ENCODE measurements around the gene SPTSSB.

The SPTSSB gene

DNA sequence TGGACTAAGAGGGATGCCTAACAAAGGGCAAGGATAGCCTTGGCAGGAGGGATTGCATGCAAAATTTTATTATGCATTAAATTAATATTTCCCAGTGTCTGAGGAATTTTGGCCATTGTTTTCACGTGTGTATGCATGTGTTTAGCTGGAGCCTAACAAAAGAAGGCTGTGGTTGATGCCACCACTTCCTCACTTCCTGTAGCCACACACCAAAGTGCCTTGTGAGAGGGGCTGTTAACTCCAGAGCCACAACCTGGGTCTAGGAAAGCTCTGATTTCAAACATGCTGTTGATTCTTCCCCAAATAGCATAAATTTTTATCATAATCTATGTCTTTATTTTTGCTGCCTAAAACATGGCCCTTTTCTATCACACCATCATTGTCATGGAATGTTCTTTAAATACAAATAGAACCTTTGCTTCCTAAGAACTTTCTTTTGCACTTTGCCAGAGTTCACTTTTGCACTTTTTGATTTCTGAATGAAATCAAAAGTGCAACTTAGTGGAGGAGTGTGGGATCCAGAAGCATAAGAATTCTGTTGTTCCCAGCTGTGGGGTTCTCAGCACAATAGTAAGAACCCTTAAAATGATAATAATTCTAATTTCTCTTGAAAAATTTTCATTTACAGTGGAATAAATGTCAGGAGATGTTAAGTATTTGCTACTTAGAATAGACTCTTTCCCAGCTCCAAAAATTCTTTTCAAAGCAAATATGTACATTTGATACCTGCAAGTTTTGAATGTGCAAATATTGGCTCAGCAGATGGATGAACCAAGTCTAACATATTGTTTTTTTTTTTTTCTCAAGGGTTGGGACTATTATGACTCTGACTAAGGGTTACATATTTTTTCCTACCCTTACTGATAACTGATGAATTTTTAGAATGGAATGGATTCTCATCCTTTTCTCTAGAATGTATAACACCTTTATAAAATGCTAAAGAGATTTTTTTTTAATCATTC, 35.6 kb upstream of the SPTSSB start:
- no peaks in the 10 kb centered on the region for H3K27me3 ChIP-seq (ENCODE audit: control insufficient read depth, insufficient read depth, low read length)
- no peak overlapping the region for H3K4me3 ChIP-seq (ENCODE audit: low read depth, low read length)
- no peaks in the 10 kb centered on the region for H3K36me3 ChIP-seq (ENCODE audit: control insufficient read depth, insufficient read depth, low read length)
- no peaks in the 10 kb centered on the region for H3K9me3 ChIP-seq (ENCODE audit: control insufficient read depth, insufficient read depth, low read length)
- no peaks in the 10 kb centered on the region for H3K4me1 ChIP-seq (ENCODE audit: control insufficient read depth, insufficient read depth, low read length)
- no peak overlapping the region for H3K9ac ChIP-seq (ENCODE audit: low read depth, low read length)

GRCh38 chr3:161405836-161406235, 34.5 kb upstream of the SPTSSB start:
- Histone ChIP-seq H3K9me3 (ENCODE audit: control insufficient read depth, insufficient read depth, low read length) (no peaks in the 10 kb centered on the region), H3K9ac (ENCODE audit: low read depth, low read length) (no peak overlapping the region), H3K36me3 (ENCODE audit: control insufficient read depth, insufficient read depth, low read length) (no peaks in the 10 kb centered on the region), H3K4me1 (ENCODE audit: control insufficient read depth, insufficient read depth, low read length) (no peaks in the 10 kb centered on the region), H3K27me3 (ENCODE audit: control insufficient read depth, insufficient read depth, low read length) (no peaks in the 10 kb centered on the region), H3K4me3 (ENCODE audit: low read depth, low read length) (no peak overlapping the region)

GRCh38 chr3:161405087-161405486, 33.8 kb upstream of the SPTSSB start:
- Histone ChIP-seq H3K9me3 (ENCODE audit: control insufficient read depth, insufficient read depth, low read length) (no peaks in the 10 kb centered on the region), H3K4me3 (ENCODE audit: low read depth, low read length) (no peak overlapping the region), H3K4me1 (ENCODE audit: control insufficient read depth, insufficient read depth, low read length) (no peaks in the 10 kb centered on the region)

DNA sequence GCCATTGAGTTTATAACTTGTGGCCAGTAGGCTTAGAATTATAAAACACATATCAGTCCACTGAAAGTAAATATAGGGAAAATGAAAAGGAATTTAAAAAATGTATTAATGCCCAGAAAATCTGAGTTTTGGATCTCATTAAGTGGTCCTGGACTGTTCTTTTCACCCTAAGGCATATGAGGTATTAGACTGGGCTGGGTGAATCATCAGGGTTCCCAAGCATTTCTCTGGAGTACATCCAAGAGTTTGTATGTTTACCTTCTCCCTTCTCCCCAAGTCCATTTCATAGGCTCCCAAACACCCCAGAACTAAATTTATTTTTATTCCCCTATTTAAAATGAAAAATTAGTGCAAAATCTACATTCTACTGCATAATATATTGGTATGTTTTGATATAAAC, 31.9 kb upstream of the SPTSSB start:
- no peak overlapping the region for H3K9ac ChIP-seq (ENCODE audit: low read depth, low read length)
- H3K9me3 ChIP-seq (ENCODE audit: control insufficient read depth, insufficient read depth, low read length): no peaks in the 10 kb centered on the region
- H3K36me3 ChIP-seq (ENCODE audit: control insufficient read depth, insufficient read depth, low read length): no peaks in the 10 kb centered on the region
- H3K27me3 ChIP-seq (ENCODE audit: control insufficient read depth, insufficient read depth, low read length): no peaks in the 10 kb centered on the region
- no peak overlapping the region for H3K4me3 ChIP-seq (ENCODE audit: low read depth, low read length)
- no peaks in the 10 kb centered on the region for H3K4me1 ChIP-seq (ENCODE audit: control insufficient read depth, insufficient read depth, low read length)

More at GRCh38 chr3:161405087-161405486, 33.8 kb upstream of the SPTSSB start:
- Histone ChIP-seq H3K9ac (ENCODE audit: low read depth, low read length) (no peak overlapping the region), H3K27me3 (ENCODE audit: control insufficient read depth, insufficient read depth, low read length) (no peaks in the 10 kb centered on the region), H3K36me3 (ENCODE audit: control insufficient read depth, insufficient read depth, low read length) (no peaks in the 10 kb centered on the region)

DNA sequence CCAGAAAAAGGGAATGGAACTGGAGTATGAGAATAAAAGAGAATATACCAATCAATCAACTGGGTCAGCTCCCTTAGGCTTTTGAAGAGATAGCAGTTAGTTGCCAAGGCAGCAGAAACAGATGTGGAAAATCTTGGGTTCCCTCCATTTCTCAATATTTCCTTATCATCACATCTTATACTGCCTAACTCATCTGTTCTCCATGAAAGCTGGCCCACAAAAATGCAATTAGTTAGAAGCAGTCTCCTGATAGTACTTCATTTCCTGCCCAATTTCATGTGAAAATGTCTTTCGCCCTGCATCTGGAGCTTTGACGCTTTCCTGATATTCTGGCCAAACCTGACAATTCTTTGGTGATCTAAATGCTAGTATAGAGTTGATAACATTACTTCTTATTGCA, 30.1 kb upstream of the SPTSSB start:
- H3K9ac ChIP-seq (ENCODE audit: low read depth, low read length): no peak overlapping the region
- no peaks in the 10 kb centered on the region for H3K27me3 ChIP-seq (ENCODE audit: control insufficient read depth, insufficient read depth, low read length)
- no peak overlapping the region for H3K4me3 ChIP-seq (ENCODE audit: low read depth, low read length)

GRCh38 chr3:161400650-161401049, 29.3 kb upstream of the SPTSSB start:
- Histone ChIP-seq H3K4me3 (ENCODE audit: low read depth, low read length) (no peak overlapping the region), H3K9me3 (ENCODE audit: control insufficient read depth, insufficient read depth, low read length) (no peaks in the 10 kb centered on the region), H3K4me1 (ENCODE audit: control insufficient read depth, insufficient read depth, low read length) (no peaks in the 10 kb centered on the region), H3K27me3 (ENCODE audit: control insufficient read depth, insufficient read depth, low read length) (no peaks in the 10 kb centered on the region), H3K9ac (ENCODE audit: low read depth, low read length) (no peak overlapping the region), H3K36me3 (ENCODE audit: control insufficient read depth, insufficient read depth, low read length) (no peaks in the 10 kb centered on the region)

More for the DNA sequence above, 30.1 kb upstream of the SPTSSB start:
- Histone ChIP-seq H3K9me3 (ENCODE audit: control insufficient read depth, insufficient read depth, low read length) (no peaks in the 10 kb centered on the region), H3K36me3 (ENCODE audit: control insufficient read depth, insufficient read depth, low read length) (no peaks in the 10 kb centered on the region), H3K4me1 (ENCODE audit: control insufficient read depth, insufficient read depth, low read length) (no peaks in the 10 kb centered on the region)

GRCh38 chr3:161395115-161396012, 24.0 kb upstream of the SPTSSB start:
- H3K9me3 ChIP-seq (ENCODE audit: control insufficient read depth, insufficient read depth, low read length): no peaks in the 10 kb centered on the region
- H3K36me3 ChIP-seq (ENCODE audit: control insufficient read depth, insufficient read depth, low read length): no peaks in the 10 kb centered on the region
- H3K4me1 ChIP-seq (ENCODE audit: control insufficient read depth, insufficient read depth, low read length): no peaks in the 10 kb centered on the region
- no peaks in the 10 kb centered on the region for H3K27me3 ChIP-seq (ENCODE audit: control insufficient read depth, insufficient read depth, low read length)
- no peak overlapping the region for H3K4me3 ChIP-seq (ENCODE audit: low read depth, low read length)
- H3K9ac ChIP-seq (ENCODE audit: low read depth, low read length): no peak overlapping the region

GRCh38 chr3:161393803-161394202, 22.5 kb upstream of the SPTSSB start:
- Histone ChIP-seq H3K9me3 (ENCODE audit: control insufficient read depth, insufficient read depth, low read length) (no peaks in the 10 kb centered on the region), H3K4me3 (ENCODE audit: low read depth, low read length) (no peak overlapping the region), H3K27me3 (ENCODE audit: control insufficient read depth, insufficient read depth, low read length) (no peaks in the 10 kb centered on the region), H3K4me1 (ENCODE audit: control insufficient read depth, insufficient read depth, low read length) (no peaks in the 10 kb centered on the region), H3K36me3 (ENCODE audit: control insufficient read depth, insufficient read depth, low read length) (no peaks in the 10 kb centered on the region), H3K9ac (ENCODE audit: low read depth, low read length) (no peak overlapping the region)

GRCh38 chr3:161393310-161393709, 22.0 kb upstream of the SPTSSB start:
- H3K27me3 ChIP-seq (ENCODE audit: control insufficient read depth, insufficient read depth, low read length): no peaks in the 10 kb centered on the region
- H3K36me3 ChIP-seq (ENCODE audit: control insufficient read depth, insufficient read depth, low read length): no peaks in the 10 kb centered on the region
- H3K4me3 ChIP-seq (ENCODE audit: low read depth, low read length): no peak overlapping the region
- H3K9ac ChIP-seq (ENCODE audit: low read depth, low read length): no peak overlapping the region
- H3K9me3 ChIP-seq (ENCODE audit: control insufficient read depth, insufficient read depth, low read length): no peaks in the 10 kb centered on the region
- no peaks in the 10 kb centered on the region for H3K4me1 ChIP-seq (ENCODE audit: control insufficient read depth, insufficient read depth, low read length)

DNA sequence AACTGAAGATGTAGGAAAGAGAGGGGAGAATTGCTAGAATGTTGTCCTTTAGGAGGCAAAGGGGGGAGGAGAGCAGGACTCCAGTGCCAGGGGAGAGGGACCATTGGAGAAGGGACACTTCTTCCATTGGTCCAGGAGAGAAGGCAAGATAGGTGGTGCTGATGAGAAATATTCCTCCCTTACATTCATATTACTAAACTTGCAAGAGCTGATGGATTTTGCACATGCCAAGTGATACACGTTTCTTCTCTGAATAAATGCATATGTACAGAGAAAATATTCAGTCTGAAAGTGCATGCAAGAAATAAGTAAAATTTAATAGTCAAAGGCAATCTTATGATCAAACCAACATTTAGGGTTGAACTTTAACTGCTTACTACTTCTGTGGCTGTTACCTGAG, 21.5 kb upstream of the SPTSSB start:
- no peaks in the 10 kb centered on the region for H3K4me1 ChIP-seq (ENCODE audit: control insufficient read depth, insufficient read depth, low read length)
- H3K9ac ChIP-seq (ENCODE audit: low read depth, low read length): no peak overlapping the region
- H3K9me3 ChIP-seq (ENCODE audit: control insufficient read depth, insufficient read depth, low read length): no peaks in the 10 kb centered on the region
- no peaks in the 10 kb centered on the region for H3K27me3 ChIP-seq (ENCODE audit: control insufficient read depth, insufficient read depth, low read length)
- H3K36me3 ChIP-seq (ENCODE audit: control insufficient read depth, insufficient read depth, low read length): no peaks in the 10 kb centered on the region
- no peak overlapping the region for H3K4me3 ChIP-seq (ENCODE audit: low read depth, low read length)

GRCh38 chr3:161390200-161390599, 18.9 kb upstream of the SPTSSB start:
- Histone ChIP-seq H3K36me3 (ENCODE audit: control insufficient read depth, insufficient read depth, low read length) (no peaks in the 10 kb centered on the region), H3K27me3 (ENCODE audit: control insufficient read depth, insufficient read depth, low read length) (no peaks in the 10 kb centered on the region), H3K4me3 (ENCODE audit: low read depth, low read length) (no peak overlapping the region), H3K4me1 (ENCODE audit: control insufficient read depth, insufficient read depth, low read length) (no peaks in the 10 kb centered on the region), H3K9ac (ENCODE audit: low read depth, low read length) (no peak overlapping the region), H3K9me3 (ENCODE audit: control insufficient read depth, insufficient read depth, low read length) (no peaks in the 10 kb centered on the region)
